ENCODE results near the gene DUS1L. TPM values are rescaled to one million over a fixed set of nuclear protein-coding genes. Genes with fewer than 3 reads are reported as not detected.
A peak's percentile ranks its signal among the peaks of the same experiment; 100 is the strongest.

The DUS1L gene
- total and polyA plus RNA-seq, 7 donors = 72.6 to 170 (median 117) TPM

GRCh38 chr17:82078433-82078832 lies 12.8 kb upstream of the DUS1L start:
- Histone ChIP-seq H3K4me1 (no peaks in the 10 kb centered on the region), H3K27me3 (ENCODE audit: insufficient read depth in 3 of 3, low read length in 2 of 3) (no peaks in the 10 kb centered on the region), H3K9me3 (no peaks in the 10 kb centered on the region), H3K36me3 (ENCODE audit: insufficient read depth in 1 of 2, low read depth in 1 of 2) (peaks cover 0 to 46% of the 10 kb centered on the region in 2 donors), H3K27ac (no peak overlapping the region), H3K4me3 (no peak overlapping the region)
- no peak for ATAC-seq
- intact Hi-C loops (cut with DNase I) = no loop called here
- TF ChIP-seq CTCF (IDR thresholded peaks at IDR 0.05) = no peak
- 89 to 94% (median 92%) methylated on average over 18 of the region's 18 CpGs for WGBS, 3 donors
- no peak for DNase-seq

GRCh38 chr17:82077617-82078358 lies 12.2 kb upstream of the DUS1L start:
- ATAC-seq (peak in 2 of 4 donors; percentile 6 to 20), DNase-seq (peak; percentile 55 to 57)
- intact Hi-C loops (cut with DNase I) = no loop called here
- Histone ChIP-seq H3K36me3 (ENCODE audit: insufficient read depth in 1 of 2, low read depth in 1 of 2) (peaks cover 0 to 39% of the 10 kb centered on the region in 2 donors), H3K27me3 (ENCODE audit: insufficient read depth in 3 of 3, low read length in 2 of 3) (no peaks in the 10 kb centered on the region), H3K4me3 (no peak overlapping the region), H3K4me1 (no peaks in the 10 kb centered on the region), H3K27ac (no peak overlapping the region), H3K9me3 (no peaks in the 10 kb centered on the region)
- TF ChIP-seq CTCF (IDR thresholded peaks at IDR 0.05) = no peak
- WGBS, 3 donors = 54 to 62% (median 57%) methylated on average over 27 to 28 of the region's 28 CpGs

- Histone ChIP-seq H3K36me3 (ENCODE audit: insufficient read depth in 1 of 2, low read depth in 1 of 2) (peaks cover 0 to 31% of the 10 kb centered on the region in 2 donors), H3K27ac (no peak overlapping the region), H3K4me1 (no peaks in the 10 kb centered on the region), H3K4me3 (no peak overlapping the region), H3K27me3 (ENCODE audit: insufficient read depth in 3 of 3, low read length in 2 of 3) (no peaks in the 10 kb centered on the region), H3K9me3 (no peaks in the 10 kb centered on the region)
- DNase-seq (peak in 1 of 2 donors; percentile 56), ATAC-seq (peak in 3 of 4 donors; percentile 16 to 28 (median 19))
- 59 to 69% (median 64%) methylated on average over 20 to 21 of the region's 21 CpGs for WGBS, 3 donors
- intact Hi-C loops (cut with DNase I) = no loop called here
- TF ChIP-seq CTCF (IDR thresholded peaks at IDR 0.05) = no peak
Measured at GRCh38 chr17:82076785-82077591, 11.4 kb upstream of the DUS1L start.

- ATAC-seq (no peak), DNase-seq (peak in 1 of 2 donors; percentile 24)
- TF ChIP-seq CTCF (IDR thresholded peaks at IDR 0.05) = no peak
- Histone ChIP-seq H3K36me3 (ENCODE audit: insufficient read depth in 1 of 2, low read depth in 1 of 2) (peaks cover 0 to 23% of the 10 kb centered on the region in 2 donors), H3K4me1 (no peaks in the 10 kb centered on the region), H3K27me3 (ENCODE audit: insufficient read depth in 3 of 3, low read length in 2 of 3) (no peaks in the 10 kb centered on the region), H3K4me3 (no peak overlapping the region), H3K9me3 (no peaks in the 10 kb centered on the region), H3K27ac (no peak overlapping the region)
- intact Hi-C loops (cut with DNase I) = no loop called here
- 81 to 83% (median 82%) methylated on average over 25 of the region's 25 CpGs for WGBS, 3 donors
Measured at GRCh38 chr17:82076018-82076784, 10.6 kb upstream of the DUS1L start.

Measured in psoas muscle (tissue), 8 donors.